PC-3 (cell line): ENCODE measurements around the gene KCNJ11. TPM values are rescaled to one million over a fixed set of nuclear protein-coding genes. Genes with fewer than 3 reads are reported as not detected.

Source experiments
- ATAC-seq: fragments of 200-7000 bp; cut with Tn5 transposase; 2 replicates; pipeline ENCODE4 v1.9.1; 2020; ENCODE audit warnings: mild to moderate bottlenecking, moderate library complexity
- BruUV-seq: library from RNA; stranded (reverse); fragments of 400-500 nt; replicated peaks from 2 replicates; lab custom pipeline; 2021; lab: Mats Ljungman, UMichigan
- CTCF ChIA-PET: fragments of 300-600 bp; sonication (Branson Sonifier 250); formaldehyde crosslinking; loops from one replicate; lab custom pipeline; 2022; ENCODE audit warnings: antibody characterized with exemption; lab: Charles Lee
- POLR2A ChIA-PET: fragments of 300-600 bp; sonication (Branson Sonifier 250); formaldehyde crosslinking; loops from one replicate; lab custom pipeline; 2022; ENCODE audit warnings: antibody characterized with exemption; ENCODE audit not compliant: unreplicated experiment; lab: Charles Lee
- DNase-seq: peaks from one replicate; pipeline ENCODE4 v3.0.0-alpha.2; 2015
- H2AFZ ChIP-seq: fragments of 300-600 bp; sonication (generic); 2 replicates; pipeline ENCODE4 v1.6.0; 2016; ENCODE audit warnings: antibody characterized with exemption, low read length
- H3F3A ChIP-seq: fragments of 300-600 bp; sonication (generic); one replicate; pipeline ENCODE4 v1.6.0; 2017; ENCODE audit warnings: antibody characterized with exemption, low read length, control low read depth, mild to moderate bottlenecking; ENCODE audit not compliant: unreplicated experiment
- H3K27ac ChIP-seq: fragments of 300-600 bp; sonication (generic); 2 replicates; pipeline ENCODE4 v1.5.1; 2016; ENCODE audit warnings: mild to moderate bottlenecking, low read length
- H3K27me3 ChIP-seq: fragments of 300-600 bp; sonication (generic); 2 replicates; pipeline ENCODE4 v1.6.1; 2016; ENCODE audit warnings: low read length, mixed read lengths
- H3K36me3 ChIP-seq: fragments of 300-600 bp; sonication (generic); 2 replicates; pipeline ENCODE4 v1.6.1; 2016; ENCODE audit warnings: low read depth, mixed run types, low read length, mixed read lengths
- H3K4me1 ChIP-seq: fragments of 300-600 bp; sonication (generic); 2 replicates; pipeline ENCODE4 v1.5.1; 2016; ENCODE audit warnings: low read length; ENCODE audit not compliant: insufficient read depth
- H3K4me2 ChIP-seq: fragments of 300-600 bp; sonication (generic); 2 replicates; pipeline ENCODE4 v1.6.0; 2016; ENCODE audit warnings: low read length
- H3K4me3 ChIP-seq: fragments of 300-600 bp; sonication (generic); 2 replicates; pipeline ENCODE4 v1.5.1; 2016; ENCODE audit warnings: mild to moderate bottlenecking, low read length, mixed read lengths
- H3K79me2 ChIP-seq: fragments of 300-600 bp; sonication (generic); 2 replicates; pipeline ENCODE4 v1.6.1; 2017; ENCODE audit warnings: low read length, mixed read lengths
- H3K9ac ChIP-seq: fragments of 300-600 bp; sonication (generic); 2 replicates; pipeline ENCODE4 v1.6.0; 2016; ENCODE audit warnings: mild to moderate bottlenecking, low read length
- H3K9me2 ChIP-seq: fragments of 300-600 bp; sonication (generic); replicated peaks from 2 replicates; pipeline ENCODE4 v1.6.1; 2016; ENCODE audit warnings: mixed run types, low read length, mixed read lengths
- H3K9me3 ChIP-seq: fragments of 300-600 bp; sonication (generic); 2 replicates; pipeline ENCODE4 v1.6.1; 2016; ENCODE audit warnings: low read length, mixed read lengths
- H4K20me1 ChIP-seq: fragments of 300-600 bp; sonication (generic); 2 replicates; pipeline ENCODE4 v1.6.1; 2016; ENCODE audit warnings: low read length, mixed read lengths
- CTCF ChIP-seq: fragments of 300-600 bp; sonication (generic); conservative IDR thresholded peaks from 2 replicates; pipeline ENCODE4 v1.5.1; 2017; ENCODE audit warnings: antibody characterized with exemption, low read depth, mild to moderate bottlenecking, low read length
- EZH2 ChIP-seq: fragments of 300-600 bp; sonication (generic); IDR thresholded peaks from one replicate; pipeline ENCODE4 v1.6.1; 2017; ENCODE audit warnings: antibody characterized with exemption, mild to moderate bottlenecking, low read length; ENCODE audit not compliant: unreplicated experiment
- EZH2phosphoT487 ChIP-seq: fragments of 300-600 bp; sonication (generic); IDR thresholded peaks from 2 replicates; pipeline ENCODE4 v1.6.1; 2018; ENCODE audit warnings: mild to moderate bottlenecking, antibody characterized with exemption, low read length, borderline replicate concordance
- intact Hi-C: fragments of 100-400 bp; cut with micrococcal nuclease; formaldehyde crosslinking; loops from 2 replicates; pipeline ENCODE4 v1.9.0; 2023
- total RNA-seq: library from RNA; depleted of rRNA; stranded (reverse); fragments of >200 nt; gene quantifications from 2 replicates; pipeline ENCODE4 v1.2.3, GENCODE V29; 2014

KCNJ11 gene
- total RNA-seq, 1 experiment from 2014 or later = 0.98 TPM

GRCh38 chr11:17379383-17380180 is 8.9 kb downstream of the KCNJ11 start:
- no peak overlapping the region for H3K4me3 ChIP-seq
- H3K27me3 ChIP-seq = no peaks in the 10 kb centered on the region
- ATAC-seq (no peak), DNase-seq (no peak)
- no peaks in the 10 kb centered on the region for H3K9me3 ChIP-seq
- H2AFZ ChIP-seq = no peak overlapping the region
- ChIA-PET POLR2A (no interaction called here), CTCF (no interaction called here)
- H3K27ac ChIP-seq = no peak overlapping the region
- TF ChIP-seq EZH2phosphoT487 = no peak
- TF ChIP-seq CTCF = no peak
- no peak for TF ChIP-seq EZH2
- H3F3A ChIP-seq = no peaks in the 10 kb centered on the region
- H3K9me2 ChIP-seq = no peaks in the 10 kb centered on the region
- intact Hi-C loops = no loop called here
- H3K9ac ChIP-seq = no peak overlapping the region
- H3K36me3 ChIP-seq = no peaks in the 10 kb centered on the region
- H4K20me1 ChIP-seq = no peaks in the 10 kb centered on the region
- no peaks in the 10 kb centered on the region for H3K79me2 ChIP-seq
- H3K4me1 ChIP-seq = no peaks in the 10 kb centered on the region
- BruUV-seq = no TSS peak
- H3K4me2 ChIP-seq = no peak overlapping the region

GRCh38 chr11:17378655-17379054 is 9.8 kb downstream of the KCNJ11 start:
- Histone ChIP-seq H3K9ac (no peak overlapping the region), H3K9me3 (no peaks in the 10 kb centered on the region), H3K4me2 (no peak overlapping the region), H3K4me3 (no peak overlapping the region), H2AFZ (no peak overlapping the region), H3K36me3 (no peaks in the 10 kb centered on the region), H3K9me2 (no peaks in the 10 kb centered on the region), H4K20me1 (no peaks in the 10 kb centered on the region), H3F3A (no peaks in the 10 kb centered on the region), H3K27ac (no peak overlapping the region), H3K27me3 (no peaks in the 10 kb centered on the region), H3K79me2 (no peaks in the 10 kb centered on the region), H3K4me1 (no peaks in the 10 kb centered on the region)
- ATAC-seq (no peak), DNase-seq (no peak)
- CTCF ChIA-PET = no interaction called here
- no peak for TF ChIP-seq EZH2
- no peak for TF ChIP-seq EZH2phosphoT487
- TF ChIP-seq CTCF = no peak
- BruUV-seq = no TSS peak
- intact Hi-C loops = no loop called here
- POLR2A ChIA-PET = no interaction called here

- Histone ChIP-seq H3F3A (no peaks in the 10 kb centered on the region), H3K4me1 (no peaks in the 10 kb centered on the region), H3K79me2 (no peaks in the 10 kb centered on the region), H4K20me1 (no peaks in the 10 kb centered on the region), H3K36me3 (peaks cover 12% of the 10 kb centered on the region; the same call in 1 of the 2 replicates), H3K4me3 (no peak overlapping the region), H3K9me2 (no peaks in the 10 kb centered on the region), H3K4me2 (no peak overlapping the region), H3K27me3 (no peaks in the 10 kb centered on the region), H2AFZ (no peak overlapping the region), H3K27ac (no peak overlapping the region), H3K9me3 (peaks cover 1% of the 10 kb centered on the region; the same call in 1 of the 2 replicates), H3K9ac (no peak overlapping the region)
- ChIA-PET POLR2A (no interaction called here), CTCF (no interaction called here)
- ATAC-seq (no peak), DNase-seq (no peak)
- BruUV-seq = no TSS peak
- TF ChIP-seq EZH2 = no peak
- TF ChIP-seq EZH2phosphoT487 = no peak
- TF ChIP-seq CTCF = no peak
- intact Hi-C loops = no loop called here
Observed at GRCh38 chr11:17376493-17376892, 12.0 kb downstream of the KCNJ11 start.
